GM12878 (cell line): ENCODE data around the gene AFMID. TPM values are rescaled to one million over a fixed set of nuclear protein-coding genes. Genes with fewer than 3 reads are reported as not detected.

ENCODE experiments used
- ATAC-seq: fragments of 200-7000 bp; cut with Tn5 transposase; 3 replicates; pipeline ENCODE4 v1.9.1; 2020; ENCODE audit warnings: mild to moderate bottlenecking, moderate library complexity
- BruUV-seq: library from RNA; stranded (reverse); fragments of 400-500 nt; replicated peaks from 2 replicates; lab custom pipeline; 2021; lab: Mats Ljungman, UMichigan
- CTCF ChIA-PET: fragments of 300-600 bp; sonication (Branson Sonifier 250); formaldehyde crosslinking; extraction: SDS; loops from one replicate; lab custom pipeline; 2021; ENCODE audit warnings: inconsistent platforms; lab: Yijun Ruan, JAX
- POLR2A ChIA-PET: fragments of 350-600 bp; formaldehyde crosslinking; extraction: SDS; loops from one replicate; lab custom pipeline; 2021; ENCODE audit warnings: inconsistent platforms; lab: Charles Lee
- RAD21 ChIA-PET: fragments of 300-600 bp; sonication (Branson Sonifier 250); formaldehyde crosslinking; loops from one replicate; lab custom pipeline; 2023; ENCODE audit warnings: antibody characterized with exemption; ENCODE audit not compliant: unreplicated experiment; lab: Charles Lee
- SMC1A ChIA-PET: fragments of 300-600 bp; sonication (Branson Sonifier 250); formaldehyde crosslinking; loops from one replicate; lab custom pipeline; 2023; ENCODE audit not compliant: unreplicated experiment, uncharacterized antibody; lab: Charles Lee
- DNase-seq: peaks from one replicate; pipeline ENCODE4 v3.0.0-alpha.2; 2011; ENCODE audit warnings: low read depth, low spot score
- FAIRE-seq: peaks from 3 replicates; lab custom pipeline; 2011; peaks lifted over from hg19 to GRCh38; lab: Jason Lieb, UNC
- H2AFZ ChIP-seq: 2 replicates; pipeline ENCODE4 v1.6.0; 2011; ENCODE audit warnings: low read depth, low read length, control low read depth; ENCODE audit not compliant: control insufficient read depth
- H3K27ac ChIP-seq: 2 replicates; pipeline ENCODE4 v1.5.1; 2011; ENCODE audit warnings: control low read depth; ENCODE audit not compliant: control insufficient read depth, insufficient read depth
- H3K27me3 ChIP-seq, 2 experiments: replicated peaks in 1 of 2; 2 replicates each; pipeline versions ENCODE4 v1.6.0 to v1.6.1; 2011; ENCODE audit warnings: low read length in 1 of 2; ENCODE audit not compliant: control insufficient read depth in 2 of 2, insufficient read depth in 2 of 2
- H3K36me3 ChIP-seq, 2 experiments: 2 replicates each; pipeline ENCODE4 v1.5.1; 2011; ENCODE audit warnings: low read length in 1 of 2; ENCODE audit not compliant: control insufficient read depth in 2 of 2, insufficient read depth in 2 of 2
- H3K4me1 ChIP-seq: 2 replicates; pipeline ENCODE4 v1.6.1; 2011; ENCODE audit warnings: mild to moderate bottlenecking, low read length, moderate library complexity, mixed read lengths; ENCODE audit not compliant: control insufficient read depth, insufficient read depth
- H3K4me2 ChIP-seq: 2 replicates; pipeline ENCODE4 v1.6.0; 2011; ENCODE audit warnings: control low read depth; ENCODE audit not compliant: control insufficient read depth, insufficient read depth
- H3K4me3 ChIP-seq: fragments of 200-600 bp; sonication (generic); 2 replicates; pipeline ENCODE4 v1.5.1; 2016
- H3K79me2 ChIP-seq: 2 replicates; pipeline ENCODE4 v1.6.0; 2011; ENCODE audit warnings: low read length; ENCODE audit not compliant: control insufficient read depth, insufficient read depth
- H3K9ac ChIP-seq: 2 replicates; pipeline ENCODE4 v1.8.0; 2011; ENCODE audit warnings: low read length, control low read depth, mixed read lengths; ENCODE audit not compliant: control insufficient read depth, insufficient read depth
- H3K9me3 ChIP-seq: replicated peaks from 3 replicates; pipeline ENCODE4 v1.5.1; 2011; ENCODE audit warnings: mild to moderate bottlenecking, low read length; ENCODE audit not compliant: control insufficient read depth, insufficient read depth
- H4K20me1 ChIP-seq: 2 replicates; pipeline ENCODE4 v1.6.0; 2011; ENCODE audit not compliant: control insufficient read depth, insufficient read depth
- ASH2L ChIP-seq: fragments of 300-600, 200-600 bp; sonication (generic); IDR thresholded peaks from 2 replicates; pipeline ENCODE4 v1.6.1; 2017; ENCODE audit warnings: low read depth, mild to moderate bottlenecking, borderline replicate concordance
- BCL11A ChIP-seq: IDR thresholded peaks from 2 replicates; pipeline ENCODE4 v1.6.1; 2011; ENCODE audit warnings: low read depth, low read length
- EGR1 ChIP-seq, 2 experiments: IDR thresholded peaks; 1 replicate in 1 of 2; 2 replicates in 1 of 2; pipeline ENCODE4 v1.6.1; 2011 to 2012; ENCODE audit warnings: low read depth in 2 of 2, low read length in 2 of 2, borderline replicate concordance in 1 of 2, mild to moderate bottlenecking in 1 of 2, moderate library complexity in 1 of 2
- ETV6 ChIP-seq, 2 experiments: fragments of 450-650 bp in 1 of 2; IDR thresholded peaks in 1 of 2; conservative IDR thresholded peaks in 1 of 2; 2 replicates each; pipeline ENCODE4 v1.6.1; 2014; ENCODE audit warnings: antibody characterized with exemption in 1 of 2, borderline replicate concordance in 1 of 2, low read depth in 1 of 2, mild to moderate bottlenecking in 1 of 2, moderate library complexity in 1 of 2
- GATAD2B ChIP-seq: fragments of 450-650 bp; conservative IDR thresholded peaks from 2 replicates; pipeline ENCODE4 v1.6.1; 2017; ENCODE audit warnings: low read depth, mild to moderate bottlenecking, moderate library complexity
- HDAC6 ChIP-seq: fragments of 200-600 bp; sonication (generic); IDR thresholded peaks from one replicate; pipeline ENCODE4 v1.8.0; 2017; ENCODE audit warnings: antibody characterized with exemption; ENCODE audit not compliant: unreplicated experiment
- JUNB ChIP-seq: IDR thresholded peaks from 2 replicates; pipeline ENCODE4 v1.6.1; 2016; ENCODE audit warnings: antibody characterized with exemption, mild to moderate bottlenecking
- LARP7 ChIP-seq: fragments of 450-650 bp; IDR thresholded peaks from 2 replicates; pipeline ENCODE4 v1.6.1; 2017; ENCODE audit warnings: mild to moderate bottlenecking
- MYB ChIP-seq: fragments of 150-350 bp; IDR thresholded peaks from 2 replicates; pipeline ENCODE4 v1.6.1; 2014; ENCODE audit warnings: mild to moderate bottlenecking, low read depth, low read length, borderline replicate concordance
- NR2C2 ChIP-seq: IDR thresholded peaks from 2 replicates; pipeline ENCODE4 v1.6.1; 2011; ENCODE audit warnings: borderline replicate concordance, low read depth; ENCODE audit not compliant: control insufficient read depth, insufficient read length
- NR2F1 ChIP-seq: fragments of 450-650 bp; conservative IDR thresholded peaks from 2 replicates; pipeline ENCODE4 v1.6.1; 2017; ENCODE audit warnings: mild to moderate bottlenecking
- POU2F2 ChIP-seq: IDR thresholded peaks from 3 replicates; pipeline ENCODE4 v1.6.1; 2011; ENCODE audit warnings: low read depth, mild to moderate bottlenecking, low read length, borderline replicate concordance
- SMAD1 ChIP-seq: fragments of 450-650 bp; IDR thresholded peaks from 2 replicates; pipeline ENCODE4 v1.6.1; 2018; ENCODE audit warnings: mild to moderate bottlenecking, low read depth; ENCODE audit not compliant: partially characterized antibody
- SREBF2 ChIP-seq: IDR thresholded peaks from 2 replicates; pipeline ENCODE4 v1.6.1; 2012; ENCODE audit warnings: mild to moderate bottlenecking, low read length
- SRF ChIP-seq, 2 experiments: IDR thresholded peaks; 2 replicates each; pipeline ENCODE4 v1.6.1; 2011; ENCODE audit warnings: low read depth in 2 of 2, low read length in 2 of 2, mild to moderate bottlenecking in 1 of 2, moderate library complexity in 1 of 2
- ZZZ3 ChIP-seq: IDR thresholded peaks from 2 replicates; pipeline ENCODE4 v1.6.1; 2011; ENCODE audit warnings: low read depth; ENCODE audit not compliant: control insufficient read depth, insufficient read length
- WGBS: methylation state at CpG from one replicate; pipeline ENCODE4 v1.1.6; 2016; ENCODE audit warnings: low lambda C conversion rate; ENCODE audit not compliant: insufficient replicate concordance, insufficient coverage; ENCODE audit errors: missing lambda C conversion rate; 5-methylcytosine and 5-hydroxymethylcytosine counted together
- in situ Hi-C: fragments of 300-500 bp; cut with MboI; formaldehyde crosslinking; loops from 9 replicates; pipeline ENCODE4 v1.14.3; 2018; ENCODE audit warnings: mixed read lengths
- intact Hi-C: fragments of 100-400 bp; cut with micrococcal nuclease; formaldehyde crosslinking; loops from one replicate; pipeline ENCODE4 v1.14.2; 2022; ENCODE audit not compliant: unreplicated experiment
- polyA plus RNA-seq, 11 experiments: library from polyadenylated mRNA; depleted of rRNA in 4 of 11; unstranded in 6 of 11; stranded (reverse) in 5 of 11; fragments of >200 nt; fragmentation: Nextera tagmentation in 4 of 11; fragmentation: Illumina TruSeq in 1 of 11; extraction: Ambion mirVana in 4 of 11; extraction: Trizol in 1 of 11; gene quantifications; 1 replicate in 1 of 11; 2 replicates in 10 of 11; pipeline versions ENCODE4 v1.2.1 to v1.2.3, GENCODE V29; 2011 to 2016; ENCODE audit warnings: inconsistent platforms in 2 of 11, missing spikeins in 2 of 11, low read depth in 1 of 11
- total RNA-seq, 4 experiments: library from RNA; depleted of rRNA in 3 of 4; stranded (reverse); fragments of >200 nt in 3 of 4; fragmentation: Illumina TruSeq in 1 of 4; extraction: Trizol in 1 of 4; gene quantifications; 2 replicates each; pipeline versions ENCODE4 v1.2.1 to v1.2.3, GENCODE V29; 2013 to 2021
- TF ChIP-seq, protein P1 (sequence below): fragments of 450-650 bp; IDR thresholded peaks from 2 replicates; pipeline ENCODE4 v1.6.1; 2016; ENCODE audit warnings: mild to moderate bottlenecking
- TF ChIP-seq, protein P2 (sequence below): fragments of 450-650 bp; formaldehyde crosslinking; IDR thresholded peaks from 2 replicates; pipeline ENCODE4 v1.4.0; 2020; ENCODE audit warnings: mild to moderate bottlenecking, moderate library complexity

Gene AFMID
- total and polyA plus RNA-seq, 10 of the 15 experiments (the other 5 are each of a cell fraction or from before 2014, with no cell fraction given) = 36.1 to 98.8 (median 51.6) TPM

DNA sequence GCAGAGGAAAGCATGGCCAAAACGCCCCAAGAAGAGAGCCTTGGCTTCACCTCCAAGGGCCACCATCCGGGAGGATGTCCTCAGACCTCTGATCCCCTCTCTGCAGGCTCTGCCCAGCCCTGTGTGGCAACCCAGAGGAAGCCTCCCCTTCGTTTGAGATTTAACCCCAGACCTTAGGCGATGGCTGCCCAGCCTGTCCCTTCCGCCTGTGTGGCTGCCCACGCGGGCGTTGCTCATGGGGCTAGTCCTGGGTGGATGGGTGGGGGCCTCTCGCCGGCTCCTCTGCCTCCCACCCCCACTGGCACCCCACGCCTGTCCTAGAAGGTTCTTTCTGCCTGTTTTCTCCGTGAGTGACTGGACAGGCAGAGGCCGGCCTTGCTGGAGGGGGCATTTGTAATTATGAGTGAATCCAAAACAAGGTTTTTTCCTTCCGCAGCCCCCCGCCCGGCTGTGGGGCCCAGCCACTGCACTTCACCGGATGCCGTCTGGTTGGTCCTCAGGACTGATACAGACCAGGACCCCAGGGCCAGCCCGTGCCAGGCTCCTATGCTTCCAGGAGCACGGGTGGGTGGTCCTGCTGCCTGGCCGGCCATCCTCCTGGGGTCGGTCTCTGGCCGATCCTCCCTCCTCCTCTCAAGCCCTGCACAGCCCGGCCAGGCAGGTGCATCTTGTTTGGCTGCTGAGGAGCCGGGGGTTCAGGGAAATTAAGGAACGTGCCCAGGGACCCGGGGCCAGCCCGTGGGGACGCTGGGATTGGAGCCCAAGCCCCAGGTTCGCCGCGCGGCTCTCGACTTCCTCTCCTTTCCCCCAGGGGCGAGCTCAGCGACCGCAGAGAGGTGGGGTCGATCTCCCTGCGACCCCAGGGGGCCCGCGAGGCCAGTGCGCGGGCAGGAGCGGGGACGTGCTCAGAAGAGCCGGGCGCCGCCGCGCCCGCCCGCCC, 44.1 kb downstream of the AFMID start, which contains the start of gene TMEM235:
TSS of gene TMEM235 (plus strand) at position 636 of the 940 bp plus-strand sequence. CDS start 393 bp downstream, outside the sequence.
- H3K27ac ChIP-seq = no peak within 1 kb of the TSS
- ATAC-seq = peak; percentile 29; the same call in 2 of the 3 replicates
- no peaks in the 10 kb centered on the region for H4K20me1 ChIP-seq
- H3K9me3 ChIP-seq = no peaks in the 10 kb centered on the region
- H2AFZ ChIP-seq = no peak within 1 kb of the TSS
- CTCF ChIA-PET = interaction anchor here (1.3 kb wide), 1 partner anchor 10 kb away, joined by 3 read pairs; no protein-coding TSS in a partner anchor
- H3K9ac ChIP-seq = no peak within 1 kb of the TSS
- no peak for DNase-seq
- 40% methylated on average over 34 of the region's 52 CpGs for WGBS
- no peak within 1 kb of the TSS for H3K4me3 ChIP-seq
- intact Hi-C loops (no loop called here), in situ Hi-C loops (no loop called here)
- SMC1A ChIA-PET = interaction anchor here (1.2 kb wide), 1 partner anchor 146 kb away, joined by 3 read pairs; no protein-coding TSS in a partner anchor
- H3K79me2 ChIP-seq = no peaks in the 10 kb centered on the region
- peaks cover 2% of the 10 kb centered on the region; the same call in 1 of the 2 replicates for H3K4me1 ChIP-seq
- H3K27me3 ChIP-seq = peaks cover 6 to 9% of the 10 kb centered on the region in 2 experiments; a peak in 3 of 4 replicates
- RAD21 ChIA-PET = no interaction called here
- BruUV-seq = no TSS peak
- no peak for FAIRE-seq
- H3K36me3 ChIP-seq = no peaks in the 10 kb centered on the region
- no peak within 1 kb of the TSS for H3K4me2 ChIP-seq
- POLR2A ChIA-PET = no interaction called here
- no peak for TF ChIP-seq LARP7
- TF ChIP-seq NR2F1 = no peak
- TF ChIP-seq HDAC6 = no peak
- TF ChIP-seq, protein P1, sequence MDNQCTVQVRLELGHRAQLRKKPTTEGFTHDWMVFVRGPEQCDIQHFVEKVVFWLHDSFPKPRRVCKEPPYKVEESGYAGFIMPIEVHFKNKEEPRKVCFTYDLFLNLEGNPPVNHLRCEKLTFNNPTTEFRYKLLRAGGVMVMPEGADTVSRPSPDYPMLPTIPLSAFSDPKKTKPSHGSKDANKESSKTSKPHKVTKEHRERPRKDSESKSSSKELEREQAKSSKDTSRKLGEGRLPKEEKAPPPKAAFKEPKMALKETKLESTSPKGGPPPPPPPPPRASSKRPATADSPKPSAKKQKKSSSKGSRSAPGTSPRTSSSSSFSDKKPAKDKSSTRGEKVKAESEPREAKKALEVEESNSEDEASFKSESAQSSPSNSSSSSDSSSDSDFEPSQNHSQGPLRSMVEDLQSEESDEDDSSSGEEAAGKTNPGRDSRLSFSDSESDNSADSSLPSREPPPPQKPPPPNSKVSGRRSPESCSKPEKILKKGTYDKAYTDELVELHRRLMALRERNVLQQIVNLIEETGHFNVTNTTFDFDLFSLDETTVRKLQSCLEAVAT = no peak
- TF ChIP-seq ETV6 (conservative IDR thresholded peaks at IDR 0.05 in 1 of 2, IDR thresholded peaks at IDR 0.05 in 1 of 2; ENCODE audit: borderline replicate concordance in 1 of 2, low read depth in 1 of 2) = no peak
- no peak for TF ChIP-seq JUNB
- no peak for TF ChIP-seq SRF (IDR thresholded peaks at IDR 0.05; ENCODE audit: low read depth in 2 of 2, low read length in 2 of 2)
- no peak for TF ChIP-seq ZZZ3
- TF ChIP-seq BCL11A = no peak
- TF ChIP-seq, protein P2, sequence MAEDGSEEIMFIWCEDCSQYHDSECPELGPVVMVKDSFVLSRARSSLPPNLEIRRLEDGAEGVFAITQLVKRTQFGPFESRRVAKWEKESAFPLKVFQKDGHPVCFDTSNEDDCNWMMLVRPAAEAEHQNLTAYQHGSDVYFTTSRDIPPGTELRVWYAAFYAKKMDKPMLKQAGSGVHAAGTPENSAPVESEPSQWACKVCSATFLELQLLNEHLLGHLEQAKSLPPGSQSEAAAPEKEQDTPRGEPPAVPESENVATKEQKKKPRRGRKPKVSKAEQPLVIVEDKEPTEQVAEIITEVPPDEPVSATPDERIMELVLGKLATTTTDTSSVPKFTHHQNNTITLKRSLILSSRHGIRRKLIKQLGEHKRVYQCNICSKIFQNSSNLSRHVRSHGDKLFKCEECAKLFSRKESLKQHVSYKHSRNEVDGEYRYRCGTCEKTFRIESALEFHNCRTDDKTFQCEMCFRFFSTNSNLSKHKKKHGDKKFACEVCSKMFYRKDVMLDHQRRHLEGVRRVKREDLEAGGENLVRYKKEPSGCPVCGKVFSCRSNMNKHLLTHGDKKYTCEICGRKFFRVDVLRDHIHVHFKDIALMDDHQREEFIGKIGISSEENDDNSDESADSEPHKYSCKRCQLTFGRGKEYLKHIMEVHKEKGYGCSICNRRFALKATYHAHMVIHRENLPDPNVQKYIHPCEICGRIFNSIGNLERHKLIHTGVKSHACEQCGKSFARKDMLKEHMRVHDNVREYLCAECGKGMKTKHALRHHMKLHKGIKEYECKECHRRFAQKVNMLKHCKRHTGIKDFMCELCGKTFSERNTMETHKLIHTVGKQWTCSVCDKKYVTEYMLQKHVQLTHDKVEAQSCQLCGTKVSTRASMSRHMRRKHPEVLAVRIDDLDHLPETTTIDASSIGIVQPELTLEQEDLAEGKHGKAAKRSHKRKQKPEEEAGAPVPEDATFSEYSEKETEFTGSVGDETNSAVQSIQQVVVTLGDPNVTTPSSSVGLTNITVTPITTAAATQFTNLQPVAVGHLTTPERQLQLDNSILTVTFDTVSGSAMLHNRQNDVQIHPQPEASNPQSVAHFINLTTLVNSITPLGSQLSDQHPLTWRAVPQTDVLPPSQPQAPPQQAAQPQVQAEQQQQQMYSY (CRISPR knock-in tag) = no peak
- TF ChIP-seq SREBF2 = no peak
- TF ChIP-seq MYB = no peak
- no peak for TF ChIP-seq ASH2L
- no peak for TF ChIP-seq SMAD1
- TF ChIP-seq NR2C2 = no peak
- TF ChIP-seq EGR1 (IDR thresholded peaks at IDR 0.05; ENCODE audit: borderline replicate concordance in 1 of 2, low read depth in 2 of 2, low read length in 2 of 2) = no peak
- TF ChIP-seq GATAD2B = no peak
- TF ChIP-seq POU2F2 = no peak
